Osteoblast (primary cell): ENCODE results near the gene CTPS2. TPM values are rescaled to one million over a fixed set of nuclear protein-coding genes. Genes with fewer than 3 reads are reported as not detected.

Experiments used
- DNase-seq: peaks from one replicate; pipeline ENCODE4 v3.0.0; 2011; ENCODE audit warnings: low spot score, mixed read lengths; ENCODE audit not compliant: insufficient read length; ENCODE audit errors: missing footprints
- H2AFZ ChIP-seq: 2 replicates; pipeline ENCODE4 v1.6.0; 2011; ENCODE audit warnings: mild to moderate bottlenecking, low read length
- H3K27ac ChIP-seq: 2 replicates; pipeline ENCODE4 v1.5.1; 2011; ENCODE audit warnings: mild to moderate bottlenecking, low read depth, low read length, moderate library complexity
- H3K27me3 ChIP-seq: 2 replicates; pipeline ENCODE4 v1.6.0; 2012; ENCODE audit warnings: mild to moderate bottlenecking, control low read depth, inconsistent platforms, low read length, moderate library complexity; ENCODE audit not compliant: insufficient read depth
- H3K36me3 ChIP-seq: 2 replicates; pipeline ENCODE4 v1.5.1; 2011; ENCODE audit warnings: mild to moderate bottlenecking, low read length, control low read depth, moderate library complexity; ENCODE audit not compliant: insufficient read depth
- H3K4me1 ChIP-seq: 2 replicates; pipeline ENCODE4 v1.5.1; 2011; ENCODE audit warnings: mild to moderate bottlenecking, low read length, control low read depth, moderate library complexity; ENCODE audit not compliant: insufficient read depth
- H3K4me2 ChIP-seq: 2 replicates; pipeline ENCODE4 v1.6.0; 2011; ENCODE audit warnings: mild to moderate bottlenecking, low read length; ENCODE audit not compliant: insufficient read depth
- H3K4me3 ChIP-seq: fragments of 200-600 bp; sonication (generic); 3 replicates; pipeline ENCODE4 v1.5.1; 2012; ENCODE audit warnings: mild to moderate bottlenecking, low read length, inconsistent platforms; ENCODE audit not compliant: insufficient read depth
- H3K79me2 ChIP-seq: 2 replicates; pipeline ENCODE4 v1.6.0; 2012; ENCODE audit warnings: mild to moderate bottlenecking, low read length, control low read depth, inconsistent platforms; ENCODE audit not compliant: insufficient read depth
- H3K9me3 ChIP-seq: 2 replicates; pipeline ENCODE4 v1.5.1; 2011; ENCODE audit warnings: low read depth, low read length, control low read depth
- H4K20me1 ChIP-seq: 2 replicates; pipeline ENCODE4 v1.6.0; 2012; ENCODE audit warnings: mild to moderate bottlenecking, low read length, control low read depth; ENCODE audit not compliant: insufficient read depth
- total RNA-seq: library from RNA; depleted of rRNA; stranded (reverse); fragments of >200 nt; gene quantifications from 2 replicates; pipeline ENCODE4 v1.2.3, GENCODE V29; 2012
- TF ChIP-seq, protein P1 (sequence below): IDR thresholded peaks from 2 replicates; pipeline ENCODE4 v1.5.1; 2011; ENCODE audit warnings: mild to moderate bottlenecking, low read depth, low read length, moderate library complexity; ENCODE audit errors: extremely low read depth

The CTPS2 gene
- total RNA-seq, 1 donor = 8.0 TPM

GRCh38 chrX:16714504-16714903 lies 2.0 kb upstream of the CTPS2 start:
- TF ChIP-seq, protein P1, sequence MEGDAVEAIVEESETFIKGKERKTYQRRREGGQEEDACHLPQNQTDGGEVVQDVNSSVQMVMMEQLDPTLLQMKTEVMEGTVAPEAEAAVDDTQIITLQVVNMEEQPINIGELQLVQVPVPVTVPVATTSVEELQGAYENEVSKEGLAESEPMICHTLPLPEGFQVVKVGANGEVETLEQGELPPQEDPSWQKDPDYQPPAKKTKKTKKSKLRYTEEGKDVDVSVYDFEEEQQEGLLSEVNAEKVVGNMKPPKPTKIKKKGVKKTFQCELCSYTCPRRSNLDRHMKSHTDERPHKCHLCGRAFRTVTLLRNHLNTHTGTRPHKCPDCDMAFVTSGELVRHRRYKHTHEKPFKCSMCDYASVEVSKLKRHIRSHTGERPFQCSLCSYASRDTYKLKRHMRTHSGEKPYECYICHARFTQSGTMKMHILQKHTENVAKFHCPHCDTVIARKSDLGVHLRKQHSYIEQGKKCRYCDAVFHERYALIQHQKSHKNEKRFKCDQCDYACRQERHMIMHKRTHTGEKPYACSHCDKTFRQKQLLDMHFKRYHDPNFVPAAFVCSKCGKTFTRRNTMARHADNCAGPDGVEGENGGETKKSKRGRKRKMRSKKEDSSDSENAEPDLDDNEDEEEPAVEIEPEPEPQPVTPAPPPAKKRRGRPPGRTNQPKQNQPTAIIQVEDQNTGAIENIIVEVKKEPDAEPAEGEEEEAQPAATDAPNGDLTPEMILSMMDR = no peak
- Histone ChIP-seq H3K4me2 (no peak overlapping the region), H3K27ac (no peak overlapping the region), H3K36me3 (no peaks in the 10 kb centered on the region), H4K20me1 (no peaks in the 10 kb centered on the region), H3K4me1 (peaks cover 3% of the 10 kb centered on the region), H3K4me3 (no peak overlapping the region), H3K27me3 (peaks cover 7% of the 10 kb centered on the region), H2AFZ (no peak overlapping the region), H3K79me2 (no peaks in the 10 kb centered on the region), H3K9me3 (no peaks in the 10 kb centered on the region)
- no peak for DNase-seq

GRCh38 chrX:16711893-16712547 lies 449 bp downstream of the CTPS2 start:
- Histone ChIP-seq H3K4me3 (peak overlapping the region; percentile 81), H3K79me2 (no peaks in the 10 kb centered on the region), H3K36me3 (no peaks in the 10 kb centered on the region)

DNA sequence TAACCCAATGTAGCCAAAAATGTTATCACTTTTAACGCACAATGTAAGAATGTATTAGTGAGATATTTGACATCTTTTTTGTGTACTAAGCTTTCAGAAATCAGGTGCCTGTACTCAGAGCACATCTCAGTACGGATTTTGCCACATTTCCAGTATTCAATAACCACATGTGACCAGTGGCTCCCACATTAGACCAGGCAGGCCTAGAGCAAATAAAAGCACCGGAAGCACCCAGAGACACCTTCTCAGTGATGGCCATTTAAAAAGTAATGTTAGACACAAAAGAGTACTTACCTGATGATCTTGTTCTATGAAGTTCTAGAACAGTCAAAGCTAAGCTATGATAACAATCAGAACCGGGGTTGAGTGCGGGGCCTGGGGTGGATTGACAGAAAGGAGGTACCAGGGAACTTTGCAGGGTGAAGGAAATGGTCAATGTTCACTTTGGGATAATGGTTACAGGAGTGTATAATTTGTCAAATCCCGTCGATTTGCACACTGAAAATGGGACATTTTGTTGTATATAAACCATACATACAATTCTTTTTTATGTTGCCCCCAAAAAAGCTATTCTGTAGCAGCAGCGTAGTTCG lies 1.2 kb downstream of the CTPS2 start:
- Histone ChIP-seq H3K4me2 (peak overlapping the region; percentile 92), H3K79me2 (no peaks in the 10 kb centered on the region), H3K36me3 (no peaks in the 10 kb centered on the region), H3K4me1 (no peaks in the 10 kb centered on the region), H4K20me1 (no peaks in the 10 kb centered on the region), H3K9me3 (no peaks in the 10 kb centered on the region), H3K4me3 (peak overlapping the region; percentile 81), H3K27me3 (peaks cover 7% of the 10 kb centered on the region), H3K27ac (no peak overlapping the region), H2AFZ (peak overlapping the region; percentile 99)
- peak; percentile 73 for DNase-seq
- TF ChIP-seq, protein P1 = no peak

More at GRCh38 chrX:16711893-16712547, 449 bp downstream of the CTPS2 start:
- Histone ChIP-seq H3K4me1 (no peaks in the 10 kb centered on the region), H3K27me3 (peaks cover 7% of the 10 kb centered on the region), H3K9me3 (no peaks in the 10 kb centered on the region), H3K27ac (peak overlapping the region; percentile 28), H2AFZ (peak overlapping the region; percentile 99), H3K4me2 (peak overlapping the region; percentile 92), H4K20me1 (no peaks in the 10 kb centered on the region)
- TF ChIP-seq, protein P1 = no peak
- DNase-seq = peak; percentile 88

DNA sequence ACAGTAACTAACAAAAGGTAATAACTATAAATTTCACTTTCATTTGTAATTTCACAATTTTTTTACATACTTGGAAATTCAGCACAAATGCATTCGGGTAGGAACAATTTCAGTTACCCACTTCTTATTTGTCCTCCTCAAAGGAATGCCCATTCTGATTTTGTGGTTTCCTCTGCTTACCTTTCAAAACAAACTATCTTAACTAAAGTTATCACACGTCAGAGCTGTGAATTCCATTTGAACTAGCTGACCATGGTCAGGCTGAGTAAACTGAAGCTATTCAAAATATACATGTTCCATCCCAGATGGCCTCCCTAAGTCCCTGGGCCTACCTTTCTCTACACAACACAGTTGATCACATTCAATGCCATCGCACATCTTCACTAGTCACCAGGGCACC lies 4.5 kb downstream of the CTPS2 start:
- no peak overlapping the region for H3K4me2 ChIP-seq
- H2AFZ ChIP-seq = no peak overlapping the region

More for the DNA sequence above, 4.5 kb downstream of the CTPS2 start:
- Histone ChIP-seq H4K20me1 (no peaks in the 10 kb centered on the region), H3K27me3 (peaks cover 4% of the 10 kb centered on the region), H3K79me2 (no peaks in the 10 kb centered on the region), H3K9me3 (no peaks in the 10 kb centered on the region), H3K4me1 (no peaks in the 10 kb centered on the region), H3K27ac (no peak overlapping the region), H3K36me3 (no peaks in the 10 kb centered on the region), H3K4me3 (no peak overlapping the region)
- no peak for DNase-seq
- TF ChIP-seq, protein P1 = no peak
